IPS-15b (cell line): Measurements from ENCODE around the gene ZMYM1.

ENCODE experiments used
- H3K27me3 ChIP-seq: one replicate; pipeline ENCODE4 v1.6.1; 2013; ENCODE audit warnings: low read length; ENCODE audit not compliant: control insufficient read depth, insufficient read depth
- H3K36me3 ChIP-seq: one replicate; pipeline ENCODE4 v1.6.1; 2013; ENCODE audit warnings: low read length; ENCODE audit not compliant: control insufficient read depth, insufficient read depth
- H3K4me1 ChIP-seq: one replicate; pipeline ENCODE4 v1.6.1; 2013; ENCODE audit warnings: mild to moderate bottlenecking, low read length; ENCODE audit not compliant: control insufficient read depth, insufficient read depth
- H3K4me3 ChIP-seq: one replicate; pipeline ENCODE4 v1.5.1; 2013; ENCODE audit warnings: low read depth, low read length
- H3K9ac ChIP-seq: one replicate; pipeline ENCODE4 v1.6.1; 2013; ENCODE audit warnings: low read depth, mild to moderate bottlenecking, low read length
- H3K9me3 ChIP-seq: one replicate; pipeline ENCODE4 v1.6.1; 2013; ENCODE audit warnings: mild to moderate bottlenecking, low read length; ENCODE audit not compliant: control insufficient read depth, insufficient read depth

ZMYM1 gene

DNA sequence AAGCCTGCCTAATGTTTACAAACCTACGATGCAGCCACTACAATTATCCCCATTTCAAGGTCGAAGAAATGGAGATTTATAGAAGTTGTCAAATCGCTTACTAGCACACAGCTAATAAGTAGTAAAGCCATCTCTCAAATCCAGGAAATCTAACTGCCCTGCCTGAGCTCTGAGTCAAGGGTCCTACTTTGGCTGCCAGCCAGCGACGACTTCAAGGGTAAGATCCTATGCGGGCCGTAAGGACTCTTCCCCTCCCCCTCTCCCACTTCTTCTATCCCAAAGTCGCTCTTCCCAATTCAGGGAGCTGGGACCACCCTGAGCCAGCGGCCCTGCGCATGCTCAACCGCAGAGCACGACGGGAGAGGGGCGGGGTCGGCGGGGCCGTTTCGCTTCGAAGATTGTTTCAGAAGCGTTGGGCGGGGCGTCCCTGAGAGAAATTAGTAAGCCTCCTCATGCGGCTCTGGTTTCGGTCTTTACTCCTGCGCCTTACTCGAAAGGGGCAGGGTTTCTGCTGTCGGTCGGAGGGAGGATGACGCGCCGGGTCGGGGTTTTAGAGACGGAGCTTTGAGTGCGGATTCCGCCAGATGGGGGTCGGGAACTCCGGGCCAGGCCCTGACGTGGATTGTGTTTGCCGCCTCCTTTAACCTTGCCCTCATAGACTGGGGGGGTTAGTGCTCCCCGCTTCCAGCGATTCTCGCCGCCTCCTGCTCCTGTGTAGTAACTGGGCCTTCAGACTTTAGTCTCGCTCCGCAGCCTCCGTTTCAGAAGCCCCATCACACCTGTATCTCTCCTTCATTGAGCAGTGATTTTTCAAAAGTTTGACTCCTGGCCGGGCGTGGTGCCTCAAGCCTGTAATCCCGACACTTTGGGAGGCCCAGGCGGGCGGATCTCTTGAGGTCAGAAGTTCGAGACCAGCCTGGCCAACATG is at the start of gene ZMYM1:
Gene ZMYM1 (plus strand): TSS at position 383 of the 928 bp plus-strand sequence. CDS start 14,603 bp downstream, outside the sequence.
- H3K9ac ChIP-seq, result peak within 1 kb of the TSS; percentile 92
- no peaks in the 10 kb centered on the region for H3K36me3 ChIP-seq
- H3K4me1 ChIP-seq, result peaks cover 5% of the 10 kb centered on the region
- no peaks in the 10 kb centered on the region for H3K9me3 ChIP-seq
- H3K27me3 ChIP-seq, result no peaks in the 10 kb centered on the region
- H3K4me3 ChIP-seq, result peak within 1 kb of the TSS; percentile 90

- Histone ChIP-seq H3K4me1 (no peaks in the 10 kb centered on the region), H3K4me3 (no peak overlapping the region), H3K27me3 (no peaks in the 10 kb centered on the region), H3K9ac (no peak overlapping the region), H3K9me3 (no peaks in the 10 kb centered on the region), H3K36me3 (no peaks in the 10 kb centered on the region)
Measured at GRCh38 chr1:35029761-35030160, 49.4 kb upstream of the ZMYM1 start.

DNA sequence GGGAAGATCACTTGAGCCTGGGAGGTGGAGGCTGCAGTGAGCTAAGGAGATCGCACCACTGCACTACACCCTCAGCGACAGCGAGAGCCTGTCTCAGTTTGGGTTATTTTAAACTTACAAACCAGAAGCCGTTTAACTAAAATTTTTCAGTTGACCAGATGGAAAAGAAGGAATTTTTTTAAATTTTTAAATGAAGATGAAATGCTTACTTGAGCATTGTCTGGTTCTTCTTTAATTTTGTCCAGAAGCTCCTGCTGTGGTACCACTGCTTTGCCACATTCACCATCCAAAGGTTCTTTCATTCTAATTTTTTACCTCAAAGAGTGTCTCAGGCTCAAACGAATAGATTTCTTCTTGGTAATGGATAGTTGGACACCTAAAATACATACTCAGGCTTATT is 48.8 kb upstream of the ZMYM1 start:
- Histone ChIP-seq H3K9ac (no peak overlapping the region), H3K27me3 (no peaks in the 10 kb centered on the region), H3K4me3 (peak overlapping the region; percentile 96), H3K36me3 (no peaks in the 10 kb centered on the region), H3K4me1 (no peaks in the 10 kb centered on the region), H3K9me3 (no peaks in the 10 kb centered on the region)

GRCh38 chr1:35030756-35031446 is 48.3 kb upstream of the ZMYM1 start:
- no peaks in the 10 kb centered on the region for H3K36me3 ChIP-seq
- no peaks in the 10 kb centered on the region for H3K9me3 ChIP-seq
- no peaks in the 10 kb centered on the region for H3K4me1 ChIP-seq
- peak overlapping the region; percentile 96 for H3K4me3 ChIP-seq
- H3K9ac ChIP-seq, result peak overlapping the region; percentile 93
- no peaks in the 10 kb centered on the region for H3K27me3 ChIP-seq

GRCh38 chr1:35032384-35032739 is 46.8 kb upstream of the ZMYM1 start:
- Histone ChIP-seq H3K4me1 (no peaks in the 10 kb centered on the region), H3K9ac (no peak overlapping the region), H3K27me3 (no peaks in the 10 kb centered on the region), H3K9me3 (no peaks in the 10 kb centered on the region), H3K36me3 (no peaks in the 10 kb centered on the region), H3K4me3 (no peak overlapping the region)

GRCh38 chr1:35033346-35033745 is 45.8 kb upstream of the ZMYM1 start:
- Histone ChIP-seq H3K4me3 (no peak overlapping the region), H3K27me3 (no peaks in the 10 kb centered on the region), H3K4me1 (no peaks in the 10 kb centered on the region)

GRCh38 chr1:35036621-35037020 is 42.6 kb upstream of the ZMYM1 start:
- Histone ChIP-seq H3K27me3 (no peaks in the 10 kb centered on the region), H3K4me3 (no peak overlapping the region), H3K36me3 (no peaks in the 10 kb centered on the region), H3K9ac (no peak overlapping the region), H3K4me1 (no peaks in the 10 kb centered on the region), H3K9me3 (no peaks in the 10 kb centered on the region)

More at GRCh38 chr1:35033346-35033745, 45.8 kb upstream of the ZMYM1 start:
- H3K9me3 ChIP-seq, result no peaks in the 10 kb centered on the region
- H3K36me3 ChIP-seq, result no peaks in the 10 kb centered on the region
- no peak overlapping the region for H3K9ac ChIP-seq

DNA sequence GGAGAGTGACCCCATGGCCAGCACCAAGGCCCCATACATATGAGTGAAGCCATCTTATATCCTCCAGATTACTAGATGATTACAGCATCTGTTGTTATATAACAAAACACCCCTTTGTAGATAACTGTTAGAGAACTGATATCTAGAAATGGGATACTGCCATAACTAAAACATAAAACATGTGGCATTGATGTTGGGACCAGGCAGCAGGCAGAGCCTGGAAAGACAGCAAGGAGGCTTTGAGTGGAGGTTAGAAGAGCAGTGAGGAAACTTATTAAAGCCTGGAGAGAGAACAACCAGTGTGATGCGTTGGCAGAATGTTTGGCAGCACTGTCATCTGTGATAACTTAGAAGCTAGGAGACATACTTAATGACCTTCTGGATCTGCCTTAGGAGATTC is 42.0 kb upstream of the ZMYM1 start:
- H3K4me3 ChIP-seq, result no peak overlapping the region
- no peaks in the 10 kb centered on the region for H3K27me3 ChIP-seq
- no peaks in the 10 kb centered on the region for H3K36me3 ChIP-seq
- no peaks in the 10 kb centered on the region for H3K9me3 ChIP-seq
- no peak overlapping the region for H3K9ac ChIP-seq
- H3K4me1 ChIP-seq, result no peaks in the 10 kb centered on the region

DNA sequence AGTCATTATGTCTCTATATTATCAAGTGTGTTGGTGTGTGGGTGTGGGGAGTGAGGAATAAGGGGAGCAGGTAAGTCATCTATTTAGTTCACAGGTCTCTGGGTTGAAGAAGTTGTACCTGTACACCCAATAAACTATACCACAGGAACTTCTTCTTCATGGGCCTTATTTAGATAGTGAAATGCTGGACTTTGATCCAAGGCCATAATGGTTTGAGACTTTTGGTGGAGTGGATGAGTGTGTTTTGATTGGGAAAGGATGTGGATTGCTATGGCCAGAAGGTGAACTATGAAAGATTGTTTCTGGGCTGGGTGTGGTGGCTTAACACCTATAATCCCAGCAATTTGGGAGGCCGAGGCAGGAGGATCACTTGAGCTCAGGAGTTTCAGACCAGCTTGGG is 40.5 kb upstream of the ZMYM1 start:
- Histone ChIP-seq H3K4me1 (no peaks in the 10 kb centered on the region), H3K9ac (no peak overlapping the region), H3K27me3 (no peaks in the 10 kb centered on the region), H3K9me3 (no peaks in the 10 kb centered on the region), H3K36me3 (no peaks in the 10 kb centered on the region), H3K4me3 (no peak overlapping the region)

DNA sequence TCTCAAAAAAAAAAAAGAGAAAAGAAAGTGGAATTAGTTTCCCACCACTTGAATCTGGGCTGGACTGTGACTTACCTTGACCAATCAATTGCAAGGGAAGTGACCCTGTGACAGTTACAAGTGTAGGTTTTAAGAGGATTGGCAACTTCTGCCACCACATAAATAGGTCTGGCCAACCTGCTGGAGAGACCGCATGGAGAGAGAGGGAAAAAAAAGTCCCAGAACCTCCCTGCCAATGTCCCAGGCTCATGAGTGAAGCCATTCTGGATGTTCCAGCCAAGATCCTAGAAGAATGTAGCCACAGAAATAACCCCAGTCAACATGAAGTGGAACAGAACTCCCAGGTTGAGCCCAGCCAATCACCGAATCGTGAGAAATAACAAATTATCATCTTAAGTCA is 35.7 kb upstream of the ZMYM1 start:
- H3K36me3 ChIP-seq, result no peaks in the 10 kb centered on the region
- H3K9ac ChIP-seq, result no peak overlapping the region
- no peaks in the 10 kb centered on the region for H3K27me3 ChIP-seq
- no peaks in the 10 kb centered on the region for H3K9me3 ChIP-seq
- no peak overlapping the region for H3K4me3 ChIP-seq
- H3K4me1 ChIP-seq, result no peaks in the 10 kb centered on the region

GRCh38 chr1:35044431-35044830 is 34.8 kb upstream of the ZMYM1 start:
- H3K9me3 ChIP-seq, result no peaks in the 10 kb centered on the region
- no peaks in the 10 kb centered on the region for H3K27me3 ChIP-seq
- no peaks in the 10 kb centered on the region for H3K36me3 ChIP-seq
- no peak overlapping the region for H3K4me3 ChIP-seq
- no peak overlapping the region for H3K9ac ChIP-seq
- no peaks in the 10 kb centered on the region for H3K4me1 ChIP-seq

- H3K4me1 ChIP-seq, result no peaks in the 10 kb centered on the region
- no peaks in the 10 kb centered on the region for H3K36me3 ChIP-seq
- no peak overlapping the region for H3K9ac ChIP-seq
- H3K27me3 ChIP-seq, result no peaks in the 10 kb centered on the region
- no peak overlapping the region for H3K4me3 ChIP-seq
- H3K9me3 ChIP-seq, result no peaks in the 10 kb centered on the region
Measured at GRCh38 chr1:35046730-35047129, 32.5 kb upstream of the ZMYM1 start.
